Measurements from ENCODE around the gene ZNF560.

Gene ZNF560

GRCh38 chr19:9427941-9428340, 70.5 kb downstream of the ZNF560 start:
- TF ChIP-seq TAF1 (IDR thresholded peaks at IDR 0.05; ENCODE audit: borderline replicate concordance, insufficient read depth, low read length) = no peak
- TF ChIP-seq REST (IDR thresholded peaks at IDR 0.05; ENCODE audit: insufficient read depth in 1 of 2, low read depth in 2 of 2, low read length in 2 of 2) = no peak
- no peak for TF ChIP-seq SIN3A (IDR thresholded peaks at IDR 0.05; ENCODE audit: borderline replicate concordance, insufficient read depth, low read length)
- no peak for TF ChIP-seq FOXP2 (optimal IDR thresholded peaks at IDR 0.05; ENCODE audit: borderline replicate concordance, extremely low read depth, extremely low read length, insufficient read depth)
- no peak for TF ChIP-seq POLR2AphosphoS5 (IDR thresholded peaks at IDR 0.05; ENCODE audit: low read depth, low read length)
